ENCODE results near the gene NMRK2. TPM values are rescaled to one million over a fixed set of nuclear protein-coding genes. Genes with fewer than 3 reads are reported as not detected.

Gene NMRK2
- total RNA-seq, 4 donors from 2014 or later = not detected

DNA sequence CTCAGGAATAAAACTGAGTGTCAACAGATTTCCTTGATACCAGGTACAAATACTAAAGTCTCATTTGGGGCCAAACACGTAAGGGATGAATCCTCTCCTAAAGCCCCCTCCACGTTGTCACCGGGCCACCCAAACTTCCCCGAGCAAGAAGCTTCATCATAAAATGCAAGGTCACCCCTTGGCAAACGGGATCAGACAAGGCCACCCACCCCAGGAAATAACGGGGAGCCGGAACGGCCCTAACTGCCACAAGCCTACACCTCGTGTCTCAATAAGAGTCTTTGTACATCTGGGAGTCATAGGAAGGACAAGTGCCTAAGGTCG, 51.7 kb downstream of the NMRK2 start:
- TF ChIP-seq, protein P1, sequence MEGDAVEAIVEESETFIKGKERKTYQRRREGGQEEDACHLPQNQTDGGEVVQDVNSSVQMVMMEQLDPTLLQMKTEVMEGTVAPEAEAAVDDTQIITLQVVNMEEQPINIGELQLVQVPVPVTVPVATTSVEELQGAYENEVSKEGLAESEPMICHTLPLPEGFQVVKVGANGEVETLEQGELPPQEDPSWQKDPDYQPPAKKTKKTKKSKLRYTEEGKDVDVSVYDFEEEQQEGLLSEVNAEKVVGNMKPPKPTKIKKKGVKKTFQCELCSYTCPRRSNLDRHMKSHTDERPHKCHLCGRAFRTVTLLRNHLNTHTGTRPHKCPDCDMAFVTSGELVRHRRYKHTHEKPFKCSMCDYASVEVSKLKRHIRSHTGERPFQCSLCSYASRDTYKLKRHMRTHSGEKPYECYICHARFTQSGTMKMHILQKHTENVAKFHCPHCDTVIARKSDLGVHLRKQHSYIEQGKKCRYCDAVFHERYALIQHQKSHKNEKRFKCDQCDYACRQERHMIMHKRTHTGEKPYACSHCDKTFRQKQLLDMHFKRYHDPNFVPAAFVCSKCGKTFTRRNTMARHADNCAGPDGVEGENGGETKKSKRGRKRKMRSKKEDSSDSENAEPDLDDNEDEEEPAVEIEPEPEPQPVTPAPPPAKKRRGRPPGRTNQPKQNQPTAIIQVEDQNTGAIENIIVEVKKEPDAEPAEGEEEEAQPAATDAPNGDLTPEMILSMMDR (IDR thresholded peaks at IDR 0.05; ENCODE audit: low read depth) = no peak

DNA sequence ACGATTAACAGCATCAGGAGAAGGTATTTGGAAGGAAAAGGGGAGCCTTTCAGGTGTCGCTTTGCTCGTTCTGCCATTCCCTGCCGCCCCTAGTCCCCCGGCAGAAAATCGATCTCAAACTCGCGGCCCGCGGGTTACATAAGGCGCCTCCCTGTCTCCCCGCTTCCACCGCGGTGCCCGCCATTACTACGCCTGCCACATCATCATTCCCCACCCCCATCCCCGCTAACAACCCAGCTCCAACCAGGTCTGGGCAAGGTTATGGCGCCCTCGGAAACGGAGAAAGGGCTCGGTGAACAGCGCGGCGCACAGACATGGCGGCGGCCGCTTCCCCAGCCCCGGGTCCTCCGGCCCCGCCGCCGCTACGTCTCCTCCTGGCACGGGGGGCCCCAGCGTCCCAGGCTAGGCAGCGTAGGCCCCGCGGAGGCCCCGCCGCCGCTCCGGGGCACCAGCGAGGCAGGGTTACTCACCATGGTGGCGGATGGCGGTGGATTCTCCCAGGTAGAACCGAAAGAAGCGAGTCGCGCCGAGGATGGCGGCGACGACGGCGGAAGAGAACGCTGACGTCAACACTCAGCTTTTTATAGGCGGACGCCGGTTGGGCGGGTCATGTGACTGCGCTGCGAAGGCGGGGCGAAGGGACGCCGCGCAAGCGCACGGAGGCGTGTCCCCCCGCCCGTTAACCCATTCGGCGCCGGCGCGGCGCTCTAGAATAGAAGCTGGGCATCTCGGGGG, 52.2 kb downstream of the NMRK2 start, which contains the start of gene EEF2:
TSS of gene EEF2 (minus strand) at position 556 of the 735 bp plus-strand sequence. CDS start at position 473, 83 bp downstream.
- TF ChIP-seq, protein P1 (IDR thresholded peaks at IDR 0.05; ENCODE audit: low read depth) = no peak

DNA sequence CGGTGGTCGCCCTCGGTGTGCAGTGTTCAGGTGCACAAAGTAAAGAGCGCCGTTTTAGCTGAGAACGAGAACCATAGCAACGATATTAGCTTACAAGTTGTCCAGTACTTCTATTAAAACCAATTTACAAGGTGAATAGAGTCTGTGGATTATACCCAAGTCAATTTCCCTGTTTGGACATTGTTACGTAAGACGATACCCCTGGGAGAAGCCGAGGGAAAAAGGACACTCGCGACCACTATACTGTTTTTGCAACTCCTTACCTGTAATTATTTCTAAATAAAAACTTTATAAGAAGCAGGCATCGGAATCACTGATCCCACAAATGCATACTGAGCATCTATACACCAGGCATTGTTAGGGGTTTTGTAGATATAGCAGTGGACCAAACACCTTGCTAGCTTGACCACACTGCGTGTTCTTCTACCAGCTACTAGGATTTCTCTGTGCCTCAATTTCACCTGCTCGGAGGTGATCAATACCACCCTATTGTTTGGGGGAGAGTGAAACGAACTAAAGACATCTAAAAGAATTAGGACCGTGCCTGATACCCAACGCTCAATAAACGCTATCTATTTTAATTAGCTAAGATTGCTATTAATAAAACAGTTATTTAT, 52.9 kb downstream of the NMRK2 start:
- TF ChIP-seq, protein P1 (IDR thresholded peaks at IDR 0.05; ENCODE audit: low read depth) = no peak

DNA sequence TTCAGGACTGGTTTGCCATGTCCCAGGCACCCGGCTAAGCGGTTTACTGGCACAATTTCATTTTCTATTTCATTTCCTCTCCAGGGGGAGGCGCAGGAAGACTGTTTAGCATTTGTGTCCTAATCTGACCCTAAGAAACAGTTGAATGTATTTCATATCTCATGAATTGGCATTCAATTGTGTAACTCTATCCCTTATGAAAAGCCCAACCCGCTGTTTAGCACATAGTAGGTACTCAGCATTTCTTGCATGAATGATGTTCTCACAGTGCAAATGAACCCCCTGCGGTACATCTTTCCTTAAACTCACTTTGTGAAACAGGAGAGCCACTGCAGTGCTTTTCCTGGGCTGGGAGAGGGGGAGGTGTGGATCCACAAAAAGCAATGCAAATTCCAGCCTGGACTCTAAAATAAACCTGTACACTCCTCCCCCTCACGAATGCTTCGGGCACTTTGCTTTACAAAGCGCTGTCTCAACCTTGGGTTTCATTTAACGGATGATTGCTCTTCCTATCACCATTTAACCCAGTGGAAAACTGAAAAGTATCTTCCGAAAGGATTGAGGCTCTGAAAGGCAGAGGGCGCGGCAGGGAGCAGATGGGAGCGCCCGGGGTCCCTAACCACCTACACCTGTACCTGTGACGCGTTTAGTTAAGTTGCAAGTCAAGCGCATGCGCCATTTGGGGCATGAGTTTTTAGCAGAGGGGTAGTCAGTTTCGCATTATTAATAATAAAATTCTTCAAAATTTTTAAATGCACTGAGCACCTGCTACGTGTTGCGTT, 53.6 kb downstream of the NMRK2 start:
- TF ChIP-seq, protein P1 (IDR thresholded peaks at IDR 0.05; ENCODE audit: low read depth) = no peak

DNA sequence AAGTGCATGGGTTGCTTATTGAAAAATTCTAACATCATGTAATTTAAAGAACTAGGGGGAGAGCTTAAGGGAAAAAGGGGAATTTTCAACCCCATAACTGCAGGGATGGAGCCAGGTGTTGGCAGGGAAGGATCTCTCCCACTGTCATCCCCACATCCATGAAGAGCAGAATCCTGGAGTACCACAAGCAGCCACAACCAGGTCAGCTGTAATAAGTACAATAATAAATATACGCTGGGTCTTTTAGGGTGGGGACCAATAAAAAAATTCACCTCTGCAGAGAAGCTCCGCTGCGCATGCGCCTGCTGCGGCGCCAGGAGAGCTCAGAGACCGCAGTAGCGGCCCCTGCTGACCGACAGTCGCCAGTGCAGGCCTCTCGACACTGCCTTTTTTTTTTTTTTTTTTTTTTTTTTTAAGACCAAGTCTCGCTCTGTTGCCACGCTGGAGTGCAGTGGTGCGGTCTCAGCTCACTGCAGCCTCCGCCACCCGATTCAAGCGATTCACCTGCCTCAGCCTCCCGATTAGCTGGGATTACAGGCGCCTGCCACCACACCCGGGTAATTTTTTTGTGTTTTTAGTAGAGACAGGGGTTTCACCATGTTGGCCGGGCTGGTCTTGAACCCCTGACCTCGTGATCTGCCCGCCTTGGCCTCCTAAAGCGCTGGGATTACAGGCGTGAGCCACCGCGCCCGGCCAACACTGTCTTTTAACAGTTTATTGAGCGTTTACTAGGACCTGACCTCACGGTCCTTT, 54.9 kb downstream of the NMRK2 start:
- TF ChIP-seq, protein P1 (IDR thresholded peaks at IDR 0.05; ENCODE audit: low read depth) = no peak

DNA sequence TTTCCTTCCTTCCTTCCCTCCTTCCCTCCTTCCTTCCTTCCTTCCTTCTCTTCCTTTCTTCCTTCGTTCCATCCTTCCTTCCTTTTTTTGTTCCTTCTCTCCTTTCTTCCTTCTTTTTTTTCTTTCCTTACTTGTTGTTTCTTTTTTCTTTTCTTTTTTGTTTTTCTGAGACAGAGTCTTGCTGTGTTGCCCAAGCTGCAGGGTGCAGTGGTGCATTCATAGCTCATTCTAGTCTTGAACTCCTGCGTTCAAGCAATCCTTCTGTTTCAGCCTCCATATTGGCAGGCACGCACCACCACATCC, 57.9 kb downstream of the NMRK2 start:
- TF ChIP-seq, protein P1 (IDR thresholded peaks at IDR 0.05; ENCODE audit: low read depth) = no peak

Small RNA genes within 50 kb of the gene (small RNA-seq; reads per million reads assigned to genes)
- gene RN7SL202P (not detected), gene SNORD37 (12.3 reads per million, percentile 91 among the genes with 10 or more reads in this experiment)

Other genes with a start within 250 kb of the NMRK2 start
- 10 to 100 TPM; 10.1 to 25.4 (median 13.7) TPM for gene PIP5K1C, start 232.6 kb upstream of the NMRK2 start, total RNA-seq
- gene TJP3, start 224.7 kb upstream of the NMRK2 start, total RNA-seq = under 1 TPM in 1 of 4 donors, not detected in 3; 0.22 TPM
- gene APBA3, start 171.4 kb upstream of the NMRK2 start, total RNA-seq = 10 to 100 TPM; 12.4 to 31.3 (median 15.4) TPM
- gene MRPL54, start 170.4 kb upstream of the NMRK2 start, total RNA-seq = 10 to 100 TPM; 47.6 to 93.8 (median 66.5) TPM
- not detected for gene RAX2, start 160.8 kb upstream of the NMRK2 start, total RNA-seq
- gene MATK, start 146.7 kb upstream of the NMRK2 start, total RNA-seq = 10 to 100 TPM in 1 of 4 donors, 1 to 10 TPM in 3; 1.5 to 25.8 (median 2.7) TPM
- gene ZFR2, start 64.0 kb upstream of the NMRK2 start, total RNA-seq = not detected
- not detected for gene ATCAY, start 52.4 kb upstream of the NMRK2 start, total RNA-seq
- gene DAPK3, start 38.0 kb downstream of the NMRK2 start, total RNA-seq = 10 to 100 TPM; 25.4 to 68.8 (median 44.5) TPM
- 1,000 to 10,000 TPM in 3 of 4 donors, 100 to 1,000 TPM in 1; 784 to 3,342 (median 1,545) TPM for gene EEF2, start 52.4 kb downstream of the NMRK2 start, total RNA-seq
- gene PIAS4, start 74.7 kb downstream of the NMRK2 start, total RNA-seq = 10 to 100 TPM in 3 of 4 donors, 1 to 10 TPM in 1; 7.7 to 50.4 (median 16.1) TPM
- 10 to 100 TPM; 14.2 to 63.9 (median 28.7) TPM for gene ZBTB7A, start 133.8 kb downstream of the NMRK2 start, total RNA-seq
- gene MAP2K2, start 191.1 kb downstream of the NMRK2 start, total RNA-seq = 10 to 100 TPM; 39.3 to 66.1 (median 56.3) TPM
- gene CREB3L3, start 220.6 kb downstream of the NMRK2 start, total RNA-seq = not detected
- 10 to 100 TPM; 12.6 to 28.3 (median 15.6) TPM for gene SIRT6, start 249.5 kb downstream of the NMRK2 start, total RNA-seq
- gene ANKRD24, start 249.6 kb downstream of the NMRK2 start, total RNA-seq = 1 to 10 TPM in 2 of 4 donors, under 1 TPM in 2; 0.68 to 2.9 (median 1.6) TPM